Fibroblast of lung (primary cell): ENCODE measurements around the gene CD300LB.

Source experiments
- CTCF ChIP-seq, 2 donors: IDR thresholded peaks in 1 of 2; conservative IDR thresholded peaks in 1 of 2; 1 replicate in 1 of 2; 2 replicates in 1 of 2; pipeline ENCODE4 v1.5.1; 2011 to 2012; ENCODE audit warnings: low read length in 2 of 2, control low read depth in 1 of 2, inconsistent platforms in 1 of 2, low read depth in 1 of 2, mild to moderate bottlenecking in 1 of 2
- EZH2 ChIP-seq: IDR thresholded peaks from 2 replicates; pipeline ENCODE4 v1.5.1; 2012; ENCODE audit warnings: low read length, control low read depth, mild to moderate bottlenecking; ENCODE audit errors: missing control alignments

- TF ChIP-seq EZH2: no peak
- TF ChIP-seq CTCF (conservative IDR thresholded peaks at IDR 0.05 in 1 of 2, IDR thresholded peaks at IDR 0.05 in 1 of 2; ENCODE audit: low read depth in 1 of 2, low read length in 2 of 2): no peak
These were observed 32.1 kb upstream of the CD300LB start for GRCh38 chr17:74563358-74563757.
